ENCODE results near the gene MPP7. TPM values are rescaled to one million over a fixed set of nuclear protein-coding genes. Genes with fewer than 3 reads are reported as not detected.

Gene MPP7
- total and polyA plus RNA-seq, 2 donors (not counting 3 experiments of a cell fraction or from before 2014, with no cell fraction given) = 0.17 to 0.73 TPM

DNA sequence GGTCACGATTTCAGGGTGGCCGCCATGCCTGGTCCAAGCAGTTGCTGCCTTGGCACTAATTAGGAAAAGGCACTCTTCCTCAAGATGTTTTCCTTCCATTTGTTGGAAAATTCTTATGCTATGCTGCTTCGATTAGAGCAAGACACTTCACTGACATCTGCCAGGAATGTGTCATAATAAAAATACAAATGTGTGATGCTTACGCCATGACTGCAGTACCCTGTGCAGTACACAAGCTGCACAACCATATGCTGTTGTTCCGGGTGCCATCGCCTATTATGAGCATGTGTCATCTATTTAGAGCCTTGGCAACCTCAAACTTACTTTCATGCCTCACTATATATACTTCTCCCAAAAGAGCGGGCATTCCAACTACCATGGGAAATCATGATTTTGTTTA, 14.9 kb upstream of the MPP7 start:
- intact Hi-C loops (cut with micrococcal nuclease) (no loop called here), dilution Hi-C loops (cut with MboI; ENCODE audit: extremely low pct_ligation_motif_present, low sequenced_read_pairs) (no loop called here)
- CTCF ChIA-PET = no interaction called here
- Histone ChIP-seq H3K9me3 (replicated peaks; ENCODE audit: control insufficient read depth, insufficient read depth, low read length) (no peaks in the 10 kb centered on the region), H3K36me3 (ENCODE audit: control insufficient read depth in 2 of 2, extremely low read depth in 1 of 2, insufficient read depth in 2 of 2, low read length in 2 of 2) (no peaks in the 10 kb centered on the region), H2AFZ (ENCODE audit: low read depth, low read length) (no peak overlapping the region), H3K27me3 (ENCODE audit: control insufficient read depth in 2 of 2, insufficient read depth in 2 of 2, low read length in 2 of 2) (no peaks in the 10 kb centered on the region), H3K4me1 (ENCODE audit: control insufficient read depth, extremely low read depth, insufficient read depth, low read length) (no peaks in the 10 kb centered on the region), H3K9ac (replicated peaks; ENCODE audit: extremely low read depth, insufficient read depth, low read length) (no peak overlapping the region), H3K9me1 (replicated peaks; ENCODE audit: control insufficient read depth, extremely low read depth, insufficient read depth, low read length) (no peaks in the 10 kb centered on the region), H3K79me2 (ENCODE audit: control insufficient read depth, insufficient read depth, low read length) (no peaks in the 10 kb centered on the region), H3K4me2 (ENCODE audit: insufficient read depth, low read length) (no peak overlapping the region), H4K20me1 (replicated peaks; ENCODE audit: control insufficient read depth, extremely low read depth, insufficient read depth, low read length) (no peaks in the 10 kb centered on the region), H3K4me3 (replicated peaks in 1 of 3; ENCODE audit: insufficient read depth in 1 of 3, low read depth in 1 of 3, low read length in 3 of 3) (no peak overlapping the region), H3K27ac (ENCODE audit: insufficient read depth, low read depth, low read length) (no peak overlapping the region)
- POLR2A ChIA-PET = interaction anchor here (0.6 kb wide), 1 partner anchor 14 kb away, joined by 3 read pairs; no protein-coding TSS in a partner anchor
- FAIRE-seq = no peak
- TF ChIP-seq JUN (IDR thresholded peaks at IDR 0.05; ENCODE audit: borderline replicate concordance, insufficient read depth, insufficient read length, low read depth) = no peak
- TF ChIP-seq POLR2A (IDR thresholded peaks at IDR 0.05; ENCODE audit: low read depth, low read length) = no peak
- TF ChIP-seq, protein P1, sequence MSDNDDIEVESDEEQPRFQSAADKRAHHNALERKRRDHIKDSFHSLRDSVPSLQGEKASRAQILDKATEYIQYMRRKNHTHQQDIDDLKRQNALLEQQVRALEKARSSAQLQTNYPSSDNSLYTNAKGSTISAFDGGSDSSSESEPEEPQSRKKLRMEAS (IDR thresholded peaks at IDR 0.05; ENCODE audit: insufficient read depth, insufficient read length) = no peak
- TF ChIP-seq, protein P2, sequence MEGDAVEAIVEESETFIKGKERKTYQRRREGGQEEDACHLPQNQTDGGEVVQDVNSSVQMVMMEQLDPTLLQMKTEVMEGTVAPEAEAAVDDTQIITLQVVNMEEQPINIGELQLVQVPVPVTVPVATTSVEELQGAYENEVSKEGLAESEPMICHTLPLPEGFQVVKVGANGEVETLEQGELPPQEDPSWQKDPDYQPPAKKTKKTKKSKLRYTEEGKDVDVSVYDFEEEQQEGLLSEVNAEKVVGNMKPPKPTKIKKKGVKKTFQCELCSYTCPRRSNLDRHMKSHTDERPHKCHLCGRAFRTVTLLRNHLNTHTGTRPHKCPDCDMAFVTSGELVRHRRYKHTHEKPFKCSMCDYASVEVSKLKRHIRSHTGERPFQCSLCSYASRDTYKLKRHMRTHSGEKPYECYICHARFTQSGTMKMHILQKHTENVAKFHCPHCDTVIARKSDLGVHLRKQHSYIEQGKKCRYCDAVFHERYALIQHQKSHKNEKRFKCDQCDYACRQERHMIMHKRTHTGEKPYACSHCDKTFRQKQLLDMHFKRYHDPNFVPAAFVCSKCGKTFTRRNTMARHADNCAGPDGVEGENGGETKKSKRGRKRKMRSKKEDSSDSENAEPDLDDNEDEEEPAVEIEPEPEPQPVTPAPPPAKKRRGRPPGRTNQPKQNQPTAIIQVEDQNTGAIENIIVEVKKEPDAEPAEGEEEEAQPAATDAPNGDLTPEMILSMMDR (IDR thresholded peaks at IDR 0.05; ENCODE audit: extremely low read depth in 1 of 2, insufficient read depth in 1 of 2, low read depth in 1 of 2, low read length in 2 of 2) = no peak
- TF ChIP-seq MYC (IDR thresholded peaks at IDR 0.05; ENCODE audit: low read depth, low read length) = no peak
- DNase-seq (ENCODE audit: low read depth, low spot score) = no peak
- BruUV-seq (replicated peaks) = no TSS peak

DNA sequence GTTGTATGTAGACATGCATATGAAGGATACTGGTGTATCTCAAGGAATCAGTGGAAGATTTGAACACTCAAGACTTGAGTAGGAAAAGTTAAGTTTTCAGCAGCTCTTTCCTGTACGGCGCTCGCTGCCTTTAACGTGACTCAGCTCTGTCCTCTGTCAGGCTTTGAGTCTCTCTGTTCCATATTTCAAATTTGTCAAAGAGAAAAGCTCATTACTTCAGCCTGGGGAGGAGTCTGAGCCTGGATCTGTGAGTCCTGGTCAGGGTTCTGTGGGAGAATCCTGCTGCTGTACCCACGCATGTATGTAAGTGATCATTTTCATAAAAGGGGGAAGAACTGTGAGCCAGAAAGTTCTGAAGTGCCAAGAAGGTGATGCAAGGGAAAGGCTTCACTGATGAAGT, 13.8 kb upstream of the MPP7 start:
- FAIRE-seq = no peak
- Histone ChIP-seq H4K20me1 (replicated peaks; ENCODE audit: control insufficient read depth, extremely low read depth, insufficient read depth, low read length) (no peaks in the 10 kb centered on the region), H3K9me3 (replicated peaks; ENCODE audit: control insufficient read depth, insufficient read depth, low read length) (no peaks in the 10 kb centered on the region), H3K79me2 (ENCODE audit: control insufficient read depth, insufficient read depth, low read length) (no peaks in the 10 kb centered on the region), H3K4me3 (replicated peaks in 1 of 3; ENCODE audit: insufficient read depth in 1 of 3, low read depth in 1 of 3, low read length in 3 of 3) (no peak overlapping the region), H3K9ac (replicated peaks; ENCODE audit: extremely low read depth, insufficient read depth, low read length) (no peak overlapping the region), H3K9me1 (replicated peaks; ENCODE audit: control insufficient read depth, extremely low read depth, insufficient read depth, low read length) (no peaks in the 10 kb centered on the region), H3K27ac (ENCODE audit: insufficient read depth, low read depth, low read length) (no peak overlapping the region), H3K4me1 (ENCODE audit: control insufficient read depth, extremely low read depth, insufficient read depth, low read length) (no peaks in the 10 kb centered on the region), H3K4me2 (ENCODE audit: insufficient read depth, low read length) (no peak overlapping the region), H2AFZ (ENCODE audit: low read depth, low read length) (no peak overlapping the region), H3K27me3 (ENCODE audit: control insufficient read depth in 2 of 2, insufficient read depth in 2 of 2, low read length in 2 of 2) (no peaks in the 10 kb centered on the region), H3K36me3 (ENCODE audit: control insufficient read depth in 2 of 2, extremely low read depth in 1 of 2, insufficient read depth in 2 of 2, low read length in 2 of 2) (no peaks in the 10 kb centered on the region)
- ChIA-PET CTCF (interaction anchor here (0.9 to 1.0 kb wide), 2 partner anchors 10 to 12 kb away, joined by 3 to 4 read pairs; no protein-coding TSS in a partner anchor), POLR2A (no interaction called here)
- intact Hi-C loops (cut with micrococcal nuclease) = no loop called here
- DNase-seq (ENCODE audit: low read depth, low spot score) = no peak
- no TSS peak for BruUV-seq (replicated peaks)
- dilution Hi-C loops (cut with MboI; ENCODE audit: extremely low pct_ligation_motif_present, low sequenced_read_pairs) = no loop called here
- no peak for TF ChIP-seq EZH2 (IDR thresholded peaks at IDR 0.05; ENCODE audit: borderline replicate concordance, low read depth, low read length, severe bottlenecking)
- TF ChIP-seq, protein P2 (IDR thresholded peaks at IDR 0.05; ENCODE audit: extremely low read depth in 1 of 2, insufficient read depth in 1 of 2, low read depth in 1 of 2, low read length in 2 of 2) = no peak
- TF ChIP-seq GATA2 (IDR thresholded peaks at IDR 0.05; ENCODE audit: insufficient read depth, insufficient read length, low read depth, low read length) = no peak
- TF ChIP-seq FOS (IDR thresholded peaks at IDR 0.05; ENCODE audit: borderline replicate concordance, insufficient read depth, low read length) = no peak
- TF ChIP-seq, protein P1 (IDR thresholded peaks at IDR 0.05; ENCODE audit: insufficient read depth, insufficient read length) = no peak
- TF ChIP-seq POLR2A (IDR thresholded peaks at IDR 0.05; ENCODE audit: low read depth, low read length) = no peak
- TF ChIP-seq JUN (IDR thresholded peaks at IDR 0.05; ENCODE audit: borderline replicate concordance, insufficient read depth, insufficient read length, low read depth) = no peak
- TF ChIP-seq POLR2AphosphoS5 (IDR thresholded peaks at IDR 0.05; ENCODE audit: insufficient read depth, low read depth, low read length) = no peak
- no peak for TF ChIP-seq MYC (IDR thresholded peaks at IDR 0.05; ENCODE audit: low read depth, low read length)

All from endothelial cell of umbilical vein (primary cell).